ENCODE results near the gene MT1M. TPM values are rescaled to one million over a fixed set of nuclear protein-coding genes. Genes with fewer than 3 reads are reported as not detected.
"Not testable (repeated sequence)": the region's sequence is repeated elsewhere in the genome, so short reads cannot be mapped to it uniquely, and the experiment has no call there.

The MT1M gene
- total RNA-seq, 1 experiment from 2014 or later = not detected

- POLR2A ChIA-PET (ENCODE audit: unreplicated experiment) = no interaction called here
- intact Hi-C loops (cut with micrococcal nuclease; ENCODE audit: unreplicated experiment) = no loop called here
- Histone ChIP-seq H3K9me2 (ENCODE audit: insufficient read depth) (no peaks in the 10 kb centered on the region), H3K4me1 (replicated peaks; ENCODE audit: insufficient read depth) (peaks cover 15% of the 10 kb centered on the region), H3K27me3 (ENCODE audit: insufficient read depth, low read depth) (peaks cover 10% of the 10 kb centered on the region), H3K4me3 (no peak within 1 kb of the TSS), H3K27ac (no peak within 1 kb of the TSS), H3K36me3 (ENCODE audit: low read depth) (no peaks in the 10 kb centered on the region), H4K20me1 (ENCODE audit: insufficient read depth) (no peaks in the 10 kb centered on the region), H3K79me2 (ENCODE audit: low read depth) (no peaks in the 10 kb centered on the region), H3K9me3 (ENCODE audit: insufficient read depth, low read depth) (no peaks in the 10 kb centered on the region), H3K4me2 (no peak within 1 kb of the TSS), H3F3A (ENCODE audit: insufficient read depth, low read depth) (peaks cover 4% of the 10 kb centered on the region), H2AFZ (no peak within 1 kb of the TSS)
- BruUV-seq (replicated peaks) = no TSS peak
- CTCF ChIA-PET = no interaction called here
- TF ChIP-seq, protein P1, sequence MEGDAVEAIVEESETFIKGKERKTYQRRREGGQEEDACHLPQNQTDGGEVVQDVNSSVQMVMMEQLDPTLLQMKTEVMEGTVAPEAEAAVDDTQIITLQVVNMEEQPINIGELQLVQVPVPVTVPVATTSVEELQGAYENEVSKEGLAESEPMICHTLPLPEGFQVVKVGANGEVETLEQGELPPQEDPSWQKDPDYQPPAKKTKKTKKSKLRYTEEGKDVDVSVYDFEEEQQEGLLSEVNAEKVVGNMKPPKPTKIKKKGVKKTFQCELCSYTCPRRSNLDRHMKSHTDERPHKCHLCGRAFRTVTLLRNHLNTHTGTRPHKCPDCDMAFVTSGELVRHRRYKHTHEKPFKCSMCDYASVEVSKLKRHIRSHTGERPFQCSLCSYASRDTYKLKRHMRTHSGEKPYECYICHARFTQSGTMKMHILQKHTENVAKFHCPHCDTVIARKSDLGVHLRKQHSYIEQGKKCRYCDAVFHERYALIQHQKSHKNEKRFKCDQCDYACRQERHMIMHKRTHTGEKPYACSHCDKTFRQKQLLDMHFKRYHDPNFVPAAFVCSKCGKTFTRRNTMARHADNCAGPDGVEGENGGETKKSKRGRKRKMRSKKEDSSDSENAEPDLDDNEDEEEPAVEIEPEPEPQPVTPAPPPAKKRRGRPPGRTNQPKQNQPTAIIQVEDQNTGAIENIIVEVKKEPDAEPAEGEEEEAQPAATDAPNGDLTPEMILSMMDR (conservative IDR thresholded peaks at IDR 0.05) = no peak
- TF ChIP-seq EZH2 (IDR thresholded peaks at IDR 0.05; ENCODE audit: low read depth) = no peak
- no peak for DNase-seq
These were observed 36.8 kb downstream of the MT1M start, which contains the start of gene MT1H for GRCh38 chr16:56669005-56669839. TSS of gene MT1H (plus strand) at chr16:56669814. CDS start at chr16:56669885, 71 bp downstream.

DNA sequence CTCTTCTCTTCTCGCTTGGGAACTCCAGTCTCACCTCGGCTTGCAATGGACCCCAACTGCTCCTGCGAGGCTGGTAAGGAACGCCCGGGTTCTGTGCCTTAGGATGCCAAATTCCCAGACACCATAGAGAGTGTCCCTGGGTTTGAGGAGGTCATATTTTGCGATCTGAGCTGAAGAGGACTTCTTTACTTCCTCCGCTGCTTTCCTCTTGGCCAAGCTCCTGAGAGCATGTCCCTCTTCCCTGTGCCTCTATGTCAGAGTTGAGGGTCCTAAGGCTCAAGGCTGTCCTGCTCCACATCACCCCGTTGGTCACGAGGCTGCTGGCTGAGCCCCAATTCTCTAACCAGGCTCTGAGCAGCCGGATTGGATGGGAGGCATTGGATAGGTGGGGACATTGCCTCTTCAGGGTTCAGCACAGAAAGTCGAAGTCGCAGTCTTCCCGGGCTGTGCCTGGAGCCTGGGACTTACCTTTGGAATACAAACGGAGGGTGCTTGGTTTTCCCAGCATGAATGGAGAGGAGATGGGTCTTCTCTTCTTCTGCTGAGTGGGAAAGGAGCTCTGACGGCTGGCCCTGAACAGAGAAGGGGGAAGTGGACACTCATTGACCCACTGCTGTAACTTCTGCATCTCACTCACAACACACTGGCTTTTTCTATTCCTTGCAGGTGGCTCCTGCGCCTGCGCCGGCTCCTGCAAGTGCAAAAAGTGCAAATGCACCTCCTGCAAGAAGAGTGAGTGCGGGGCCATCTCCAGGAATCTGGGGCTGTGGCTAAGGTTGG is 37.6 kb downstream of the MT1M start:
- no TSS peak for BruUV-seq (replicated peaks)
- intact Hi-C loops (cut with micrococcal nuclease; ENCODE audit: unreplicated experiment) = no loop called here
- Histone ChIP-seq H4K20me1 (ENCODE audit: insufficient read depth) (no peaks in the 10 kb centered on the region), H3K27me3 (ENCODE audit: insufficient read depth, low read depth) (peaks cover 10% of the 10 kb centered on the region), H2AFZ (no peak overlapping the region), H3K36me3 (ENCODE audit: low read depth) (no peaks in the 10 kb centered on the region), H3K4me3 (no peak overlapping the region), H3K79me2 (ENCODE audit: low read depth) (no peaks in the 10 kb centered on the region), H3K9me2 (ENCODE audit: insufficient read depth) (no peaks in the 10 kb centered on the region), H3F3A (ENCODE audit: insufficient read depth, low read depth) (peaks cover 4% of the 10 kb centered on the region), H3K9me3 (ENCODE audit: insufficient read depth, low read depth) (no peaks in the 10 kb centered on the region), H3K4me2 (no peak overlapping the region), H3K27ac (no peak overlapping the region), H3K4me1 (replicated peaks; ENCODE audit: insufficient read depth) (peaks cover 10% of the 10 kb centered on the region)
- TF ChIP-seq, protein P1 (conservative IDR thresholded peaks at IDR 0.05) = no peak
- TF ChIP-seq EZH2 (IDR thresholded peaks at IDR 0.05; ENCODE audit: low read depth) = no peak
- no peak for DNase-seq
- ChIA-PET CTCF (no interaction called here), POLR2A (ENCODE audit: unreplicated experiment) (interaction anchor here (0.6 kb wide), 1 partner anchor 52 kb away, joined by 3 read pairs; no protein-coding TSS in a partner anchor)

GRCh38 chr16:56670620-56670934 is 38.1 kb downstream of the MT1M start:
- peaks cover 10% of the 10 kb centered on the region for H3K27me3 ChIP-seq (ENCODE audit: insufficient read depth, low read depth)
- H3K27ac ChIP-seq = no peak overlapping the region
- H3K4me3 ChIP-seq = no peak overlapping the region
- H3K36me3 ChIP-seq (ENCODE audit: low read depth) = no peaks in the 10 kb centered on the region
- TF ChIP-seq, protein P1 (conservative IDR thresholded peaks at IDR 0.05) = no peak
- TF ChIP-seq EZH2 (IDR thresholded peaks at IDR 0.05; ENCODE audit: low read depth) = no peak
- no peaks in the 10 kb centered on the region for H3F3A ChIP-seq (ENCODE audit: insufficient read depth, low read depth)
- ChIA-PET CTCF (no interaction called here), POLR2A (ENCODE audit: unreplicated experiment) (no interaction called here)
- no peaks in the 10 kb centered on the region for H3K9me2 ChIP-seq (ENCODE audit: insufficient read depth)
- H3K4me2 ChIP-seq = no peak overlapping the region
- H2AFZ ChIP-seq = no peak overlapping the region
- no TSS peak for BruUV-seq (replicated peaks)
- H3K79me2 ChIP-seq (ENCODE audit: low read depth) = no peaks in the 10 kb centered on the region
- peaks cover 5% of the 10 kb centered on the region for H3K4me1 ChIP-seq (replicated peaks; ENCODE audit: insufficient read depth)
- no peaks in the 10 kb centered on the region for H3K9me3 ChIP-seq (ENCODE audit: insufficient read depth, low read depth)
- intact Hi-C loops (cut with micrococcal nuclease; ENCODE audit: unreplicated experiment) = no loop called here
- no peak for DNase-seq
- no peaks in the 10 kb centered on the region for H4K20me1 ChIP-seq (ENCODE audit: insufficient read depth)

- BruUV-seq (replicated peaks); H3F3A ChIP-seq (ENCODE audit: insufficient read depth, low read depth); DNase-seq; H3K27ac ChIP-seq; H3K36me3 ChIP-seq (ENCODE audit: low read depth); POLR2A ChIA-PET (ENCODE audit: unreplicated experiment); H4K20me1 ChIP-seq (ENCODE audit: insufficient read depth); CTCF ChIA-PET; H3K79me2 ChIP-seq (ENCODE audit: low read depth); H3K9me2 ChIP-seq (ENCODE audit: insufficient read depth); H3K4me3 ChIP-seq; intact Hi-C loops (cut with micrococcal nuclease; ENCODE audit: unreplicated experiment); H2AFZ ChIP-seq; H3K4me2 ChIP-seq; H3K4me1 ChIP-seq (replicated peaks; ENCODE audit: insufficient read depth); H3K9me3 ChIP-seq (ENCODE audit: insufficient read depth, low read depth): not testable (repeated sequence)
- H3K27me3 ChIP-seq (ENCODE audit: insufficient read depth, low read depth) = peaks cover 10% of the 10 kb centered on the region
These were observed 39.2 kb downstream of the MT1M start for GRCh38 chr16:56671691-56672090.

- H3K79me2 ChIP-seq (ENCODE audit: low read depth); H2AFZ ChIP-seq; H3K9me3 ChIP-seq (ENCODE audit: insufficient read depth, low read depth); H3F3A ChIP-seq (ENCODE audit: insufficient read depth, low read depth); H3K4me2 ChIP-seq; H4K20me1 ChIP-seq (ENCODE audit: insufficient read depth); H3K27ac ChIP-seq; BruUV-seq (replicated peaks); DNase-seq; H3K4me1 ChIP-seq (replicated peaks; ENCODE audit: insufficient read depth); H3K9me2 ChIP-seq (ENCODE audit: insufficient read depth); H3K36me3 ChIP-seq (ENCODE audit: low read depth); H3K4me3 ChIP-seq; intact Hi-C loops (cut with micrococcal nuclease; ENCODE audit: unreplicated experiment); CTCF ChIA-PET: not testable (repeated sequence)
- POLR2A ChIA-PET (ENCODE audit: unreplicated experiment) = interaction anchor here (0.6 kb wide), 1 partner anchor 70 kb away, joined by 3 read pairs; no protein-coding TSS in a partner anchor
- peaks cover 10% of the 10 kb centered on the region for H3K27me3 ChIP-seq (ENCODE audit: insufficient read depth, low read depth)
These were observed 39.7 kb downstream of the MT1M start for GRCh38 chr16:56672171-56672570.

Data from PC-9 (cell line).